DLD1 (cell line): ENCODE data around the gene FKBP7.
"Not testable (repeated sequence)": the region's sequence is repeated elsewhere in the genome, so short reads cannot be mapped to it uniquely, and the experiment has no call there.

Experiments
- in situ Hi-C: cut with HindIII; loops from 2 replicates; pipeline ENCODE4 v1.10.0; 2017; ENCODE audit warnings: low sequenced_read_pairs

The FKBP7 gene, protein sequence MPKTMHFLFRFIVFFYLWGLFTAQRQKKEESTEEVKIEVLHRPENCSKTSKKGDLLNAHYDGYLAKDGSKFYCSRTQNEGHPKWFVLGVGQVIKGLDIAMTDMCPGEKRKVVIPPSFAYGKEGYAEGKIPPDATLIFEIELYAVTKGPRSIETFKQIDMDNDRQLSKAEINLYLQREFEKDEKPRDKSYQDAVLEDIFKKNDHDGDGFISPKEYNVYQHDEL

DNA sequence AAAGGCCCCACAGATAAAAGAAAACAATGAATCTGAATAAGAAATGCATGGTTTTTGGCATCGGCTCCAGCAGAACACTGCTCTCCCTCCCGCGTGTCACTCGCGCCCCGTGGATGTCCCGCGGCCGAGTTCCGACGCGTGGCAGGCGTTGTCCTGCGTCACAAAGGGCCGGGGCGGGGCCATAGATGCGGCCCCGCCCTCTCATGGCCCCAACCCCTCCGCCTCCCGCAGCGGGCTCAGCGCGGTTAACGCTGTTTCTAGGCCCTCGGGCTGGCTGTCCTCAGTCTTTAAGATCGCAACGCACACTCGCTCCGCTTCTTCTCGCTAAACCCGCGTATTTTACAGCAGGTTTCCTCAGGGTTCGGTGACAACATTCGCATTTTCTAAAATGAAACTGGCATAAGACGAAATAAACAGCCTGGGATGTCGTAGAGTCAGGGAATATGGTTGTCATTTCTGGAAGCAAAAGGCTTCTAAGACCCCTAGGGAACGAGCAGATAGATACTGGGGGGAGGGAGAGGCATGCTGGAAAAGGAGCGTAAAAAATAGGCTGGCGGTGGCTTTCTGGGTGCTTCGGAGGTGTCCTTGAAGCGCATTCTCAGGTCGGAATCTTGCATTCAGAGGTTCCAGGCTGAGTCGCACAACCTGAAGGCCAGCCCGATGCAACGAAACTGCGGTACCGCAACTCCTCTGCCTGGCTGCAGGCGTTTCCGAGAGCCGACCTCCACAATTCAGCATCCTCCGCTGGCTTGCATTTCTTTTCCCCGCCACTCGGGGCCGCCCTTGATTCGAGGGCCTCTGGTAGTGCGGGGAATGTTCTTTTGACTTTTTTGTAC lies at the start of gene FKBP7:
FKBP7 (minus strand) TSS at position 162 of the 836 bp plus-strand sequence; CDS start at position 61, 101 bp downstream.
- in situ Hi-C loops, result no loop called here

GRCh38 chr2:178527592-178527991 lies 49.2 kb upstream of the FKBP7 start:
- in situ Hi-C loops, result no loop called here

DNA sequence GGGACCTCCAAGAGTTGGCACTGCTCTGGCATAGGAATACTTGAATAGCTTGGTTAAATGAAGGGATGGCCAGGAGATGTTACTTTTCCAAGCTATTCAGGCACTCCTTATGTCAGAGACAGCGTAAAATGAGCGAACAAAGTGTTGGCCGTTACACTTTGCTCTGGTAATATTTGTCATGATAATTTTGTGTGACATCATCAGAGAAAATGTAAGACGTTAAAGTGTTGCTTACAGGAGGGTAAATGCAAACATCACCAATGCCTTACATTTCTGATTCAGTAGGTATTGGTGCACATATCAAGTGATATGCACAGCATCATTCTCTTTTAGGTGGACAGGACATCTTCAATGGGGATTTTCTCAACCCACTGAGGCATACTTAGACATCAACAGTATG lies 47.9 kb upstream of the FKBP7 start:
- in situ Hi-C loops, result no loop called here

- in situ Hi-C loops, result not testable (repeated sequence)
Observed at GRCh38 chr2:178525460-178525859, 47.1 kb upstream of the FKBP7 start.

- in situ Hi-C loops, result not testable (repeated sequence)
Observed at GRCh38 chr2:178525010-178525409, 46.6 kb upstream of the FKBP7 start.

DNA sequence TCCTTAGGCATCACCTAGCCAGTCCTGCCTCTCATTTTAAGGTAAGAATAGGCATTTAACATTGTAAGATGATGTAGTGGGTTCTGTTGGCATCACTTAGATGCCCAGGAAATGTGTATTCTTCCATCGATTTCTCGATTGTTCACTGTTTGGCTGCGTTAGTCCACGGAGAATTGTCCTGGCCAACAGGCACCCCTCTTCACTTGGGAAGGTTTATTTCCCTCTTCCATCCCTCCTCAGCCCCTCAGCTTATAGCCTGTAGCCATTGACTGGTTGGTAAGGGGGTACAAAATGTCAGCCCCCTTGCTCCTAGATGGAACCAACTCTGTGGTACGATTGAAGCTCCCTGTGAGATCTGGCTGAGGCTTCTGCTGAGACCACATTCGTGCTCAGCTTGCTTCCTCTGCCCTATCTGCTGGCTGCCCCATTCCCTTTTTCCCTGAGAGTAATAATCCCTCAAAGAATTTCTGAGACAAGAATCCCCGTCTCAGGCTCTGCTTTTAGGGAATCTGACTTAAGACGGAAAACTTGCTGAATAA lies 45.3 kb upstream of the FKBP7 start:
- in situ Hi-C loops, result no loop called here

DNA sequence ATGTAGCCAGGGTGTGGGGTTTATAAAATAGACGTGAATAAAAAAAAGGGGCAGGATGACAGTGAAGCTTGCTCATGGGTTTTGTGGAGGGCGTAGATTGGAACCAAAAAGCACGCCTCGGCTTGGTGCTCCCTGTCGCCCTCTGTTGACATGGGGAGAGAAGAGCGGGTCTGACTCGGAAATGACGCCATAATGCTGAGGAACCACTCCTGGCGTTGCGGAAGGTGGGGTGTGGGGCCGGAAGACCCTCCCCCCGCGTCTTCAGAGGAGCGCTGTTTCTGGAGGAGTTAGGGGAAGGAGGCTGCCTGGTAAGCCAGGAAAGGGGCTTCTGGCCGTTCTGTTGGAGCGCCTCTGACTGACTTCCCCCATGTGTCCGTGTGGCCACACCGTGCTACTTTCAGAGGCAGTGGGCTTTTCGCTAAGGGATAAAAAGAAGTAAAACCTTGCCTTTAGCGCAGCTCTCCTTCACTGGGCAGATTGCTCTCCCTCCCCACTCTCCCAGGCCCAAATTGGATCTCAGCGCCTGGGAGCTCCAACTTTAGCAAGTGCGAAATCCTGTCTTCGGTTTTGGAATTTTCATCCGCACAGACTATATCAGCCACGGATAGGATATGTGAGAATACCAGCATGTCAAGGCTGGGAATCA lies 44.7 kb upstream of the FKBP7 start:
- in situ Hi-C loops, result no loop called here

DNA sequence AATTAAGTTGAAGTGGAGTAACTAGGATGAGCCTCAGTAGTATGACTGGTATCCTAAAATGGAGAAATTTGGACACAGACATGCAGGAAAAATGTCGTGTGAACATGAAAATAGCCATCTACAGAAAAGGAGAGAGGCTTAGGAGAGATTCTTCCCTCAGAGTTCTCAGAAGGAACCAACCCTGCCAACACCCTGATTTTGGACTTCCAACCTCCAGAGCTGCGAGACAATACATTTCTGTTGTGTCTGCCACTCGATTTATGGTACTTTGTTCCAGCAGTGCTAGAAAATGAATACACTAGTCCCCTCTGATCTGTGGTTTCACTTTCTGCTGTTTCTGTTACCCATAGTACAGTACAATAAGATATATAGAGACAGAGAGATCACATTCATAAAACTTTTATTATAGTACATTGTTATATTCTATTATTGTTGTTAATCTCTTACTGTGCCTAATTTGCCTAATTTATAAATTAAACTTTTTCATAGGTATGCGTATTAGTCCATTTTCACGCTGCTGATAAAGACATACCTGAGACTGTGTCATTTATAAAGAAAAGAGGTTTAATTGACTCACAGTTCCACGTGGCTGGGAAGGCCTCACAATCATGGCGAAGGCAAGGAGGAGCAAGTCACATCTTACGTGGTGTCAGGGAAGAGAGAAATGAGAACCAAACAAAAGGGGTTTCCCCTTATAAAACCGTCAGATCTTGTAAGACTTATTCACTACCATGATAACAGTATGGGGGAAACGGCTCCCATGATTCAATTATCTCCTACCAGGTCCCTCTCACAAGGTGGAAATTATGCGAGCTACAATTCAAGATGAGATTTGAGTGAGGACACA lies 43.1 kb upstream of the FKBP7 start:
- in situ Hi-C loops, result no loop called here

DNA sequence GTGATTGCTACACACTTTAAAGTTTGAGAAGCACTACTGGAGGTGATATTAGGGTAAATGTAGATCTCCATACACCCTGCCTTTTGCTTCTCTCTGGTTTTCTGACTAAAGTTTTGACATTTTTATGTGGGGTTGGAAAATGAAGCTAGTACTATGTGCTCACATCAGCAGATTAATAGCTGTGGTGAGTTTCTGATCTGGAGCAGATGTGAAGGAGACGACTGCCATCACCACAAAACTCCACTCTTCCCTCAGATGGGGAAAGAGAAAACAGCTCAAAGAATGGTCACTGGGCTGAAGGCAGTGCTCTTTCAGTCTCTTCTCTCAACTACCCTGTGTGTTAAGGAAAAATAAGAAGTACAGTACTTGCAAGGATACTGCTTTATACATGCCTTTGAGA lies 39.1 kb upstream of the FKBP7 start:
- in situ Hi-C loops, result no loop called here

DNA sequence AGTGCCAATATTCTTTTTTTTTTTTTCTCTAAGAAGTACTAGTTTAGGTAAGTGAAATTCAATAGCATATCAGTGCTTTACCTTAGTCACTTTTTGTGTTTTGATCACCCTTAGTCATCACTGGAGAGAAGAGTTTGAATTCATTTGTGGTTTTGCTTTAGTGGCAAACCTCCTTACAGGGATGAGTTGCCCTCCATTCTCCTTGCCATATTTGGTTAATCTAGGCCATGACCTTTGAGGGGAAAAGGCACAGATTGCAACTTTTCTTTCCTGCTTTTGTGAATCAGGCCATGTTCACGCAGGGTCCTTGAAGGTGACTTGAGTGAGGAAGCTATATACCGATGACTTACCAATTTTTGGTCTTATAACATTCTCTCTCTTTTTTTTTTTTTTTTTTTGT lies 36.3 kb upstream of the FKBP7 start:
- in situ Hi-C loops, result no loop called here

DNA sequence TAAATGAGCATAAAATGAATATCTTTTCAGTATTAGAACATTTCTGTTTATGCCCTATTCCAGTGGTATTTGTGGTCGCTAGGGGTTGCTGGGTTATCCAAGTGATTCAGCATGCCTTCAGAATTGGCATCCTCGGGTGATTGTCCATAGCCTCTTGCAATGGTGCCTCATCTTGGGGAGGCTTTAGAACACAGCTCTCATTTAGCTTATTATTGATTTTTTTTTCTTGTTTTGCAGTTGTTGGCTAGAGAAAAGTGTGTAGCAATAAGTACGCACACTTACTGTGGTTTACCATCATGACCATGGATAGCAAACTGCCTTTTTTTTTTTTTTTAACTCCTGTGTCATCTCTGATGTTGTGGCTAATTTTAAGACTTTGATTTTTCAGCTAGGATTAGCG lies 35.5 kb upstream of the FKBP7 start:
- in situ Hi-C loops, result no loop called here

DNA sequence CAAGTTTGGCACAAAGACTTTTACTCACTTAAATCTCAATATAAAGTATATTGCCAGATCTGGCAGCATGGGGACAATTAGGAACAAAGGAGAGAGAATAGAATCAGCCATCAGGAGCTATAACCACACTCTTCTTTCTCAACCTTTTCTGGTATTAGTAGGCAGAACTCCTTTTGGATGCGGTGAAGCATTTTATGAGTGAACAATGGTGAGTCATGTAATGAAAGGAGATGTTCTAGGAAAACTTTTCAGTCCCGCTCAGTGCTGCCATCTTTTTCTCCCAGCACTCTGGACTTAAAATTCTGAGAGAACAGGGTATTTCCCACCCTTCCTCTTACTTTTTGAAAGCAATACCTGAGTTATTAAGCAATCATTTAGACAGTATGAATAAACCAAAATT lies 34.1 kb upstream of the FKBP7 start:
- in situ Hi-C loops, result no loop called here

DNA sequence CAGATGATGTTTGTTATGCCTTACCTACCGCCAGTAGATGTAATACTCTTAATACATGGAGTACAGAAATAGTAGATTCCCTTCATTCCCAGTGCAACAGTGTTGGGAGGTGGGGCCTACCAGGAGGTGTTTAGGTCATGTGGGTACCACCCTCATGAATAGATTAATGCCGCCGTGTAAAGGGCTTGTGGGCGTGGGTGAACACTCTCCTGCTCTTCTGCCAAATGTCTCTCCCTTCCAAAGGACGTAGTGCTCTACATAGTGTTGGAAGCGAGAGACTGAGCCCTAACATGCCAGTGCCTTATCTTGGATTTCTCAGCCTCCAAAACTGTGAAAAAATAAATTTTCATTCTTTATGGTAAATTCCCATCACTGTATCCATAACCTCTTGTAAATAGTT lies 32.0 kb upstream of the FKBP7 start:
- in situ Hi-C loops, result no loop called here

DNA sequence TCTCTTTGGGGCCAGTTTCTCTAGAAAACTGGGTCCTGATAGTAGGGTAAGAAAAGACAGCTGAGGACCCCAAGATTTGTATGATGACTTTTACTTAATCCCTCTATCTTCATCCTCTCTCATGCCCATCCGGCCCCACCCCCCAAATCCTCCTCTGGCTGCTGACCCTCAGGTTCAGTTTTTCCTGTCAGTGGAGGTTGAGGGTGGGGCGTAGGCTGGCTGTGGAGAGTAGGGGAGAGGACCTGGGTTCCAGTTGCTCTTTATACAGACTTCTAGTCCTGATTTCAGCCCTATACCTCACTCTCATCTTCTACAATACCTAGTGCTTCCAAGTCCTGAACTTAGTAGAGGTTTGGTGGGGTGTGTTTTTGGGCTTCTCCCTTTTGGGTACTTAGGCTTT lies 30.2 kb upstream of the FKBP7 start:
- in situ Hi-C loops, result no loop called here

DNA sequence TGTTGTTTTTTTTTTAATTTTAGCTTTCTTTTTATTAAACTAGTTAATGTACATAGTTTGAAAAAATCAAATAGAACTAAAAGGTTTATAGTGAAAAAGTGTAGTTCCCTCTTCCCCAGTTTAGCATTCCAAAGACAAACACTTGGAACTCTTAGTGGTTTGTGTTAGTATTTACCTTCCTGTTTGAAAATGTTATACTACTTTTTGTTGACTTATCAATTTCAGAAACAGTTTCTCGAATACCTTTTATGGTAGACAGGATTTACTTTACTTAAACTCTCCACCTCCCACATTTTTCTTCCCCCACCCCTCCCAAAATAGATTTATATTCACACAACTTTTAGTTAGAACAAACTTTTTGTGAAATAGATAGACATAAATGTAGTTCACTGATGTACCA lies 28.5 kb upstream of the FKBP7 start:
- in situ Hi-C loops, result no loop called here

DNA sequence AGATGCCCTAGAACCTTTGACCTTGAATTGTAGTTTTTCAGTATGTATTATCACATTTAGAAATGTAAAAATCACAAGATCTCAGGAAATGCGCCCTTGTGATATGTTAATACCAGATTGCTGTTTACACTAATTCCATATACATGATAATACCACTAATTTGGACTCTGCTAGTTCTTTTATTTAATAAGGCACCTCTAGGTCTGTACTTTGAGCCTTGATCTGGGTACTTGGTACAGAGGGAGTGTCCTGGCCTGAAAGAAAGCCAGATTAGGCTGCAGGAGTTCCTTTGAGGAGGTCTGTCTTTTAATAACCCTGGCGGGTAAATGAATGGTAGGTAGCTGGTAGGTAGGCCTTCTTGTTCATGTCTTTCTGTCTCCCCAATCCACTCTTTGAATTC lies 28.1 kb upstream of the FKBP7 start:
- in situ Hi-C loops, result no loop called here

- in situ Hi-C loops, result no loop called here
Observed at GRCh38 chr2:178506101-178506500, 27.7 kb upstream of the FKBP7 start.

GRCh38 chr2:178502751-178503150 lies 24.4 kb upstream of the FKBP7 start:
- in situ Hi-C loops, result no loop called here

DNA sequence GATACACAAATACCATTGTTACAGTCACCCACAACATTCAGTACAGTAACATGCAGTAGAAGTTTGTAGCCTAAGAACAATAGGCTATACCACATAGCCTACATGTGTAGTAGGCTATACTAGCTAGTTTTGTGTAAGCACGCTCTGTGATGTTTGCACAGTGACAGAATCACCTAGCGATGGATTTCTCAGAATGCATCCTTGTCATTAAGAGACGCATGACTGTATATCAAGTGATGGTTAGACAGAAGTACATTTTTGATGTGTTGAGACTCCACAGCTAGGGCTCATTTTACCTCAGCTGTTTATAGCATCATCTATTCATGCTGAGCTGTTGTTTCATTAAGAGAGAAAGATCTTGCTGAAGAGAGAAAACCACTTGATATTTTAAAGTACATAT lies 21.2 kb upstream of the FKBP7 start:
- in situ Hi-C loops, result no loop called here

DNA sequence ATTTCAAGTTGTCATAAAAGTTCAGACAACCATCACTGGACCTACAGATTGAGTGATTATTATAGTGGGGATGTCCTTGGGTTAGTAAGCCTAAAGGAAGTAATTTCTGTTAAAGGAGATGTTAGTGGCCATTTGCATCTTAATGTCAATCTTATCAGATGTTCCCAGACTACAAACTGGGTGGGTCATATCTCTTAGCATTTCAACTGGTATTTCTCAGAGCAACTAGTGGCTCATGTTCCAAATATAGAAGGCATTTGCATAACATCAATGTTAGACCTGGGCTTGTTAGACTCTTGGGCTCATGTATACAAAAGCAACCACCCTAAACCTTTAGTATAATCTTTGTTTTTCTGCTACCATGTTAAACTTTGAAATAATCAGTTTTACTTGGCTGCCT lies 19.7 kb upstream of the FKBP7 start:
- in situ Hi-C loops, result no loop called here

DNA sequence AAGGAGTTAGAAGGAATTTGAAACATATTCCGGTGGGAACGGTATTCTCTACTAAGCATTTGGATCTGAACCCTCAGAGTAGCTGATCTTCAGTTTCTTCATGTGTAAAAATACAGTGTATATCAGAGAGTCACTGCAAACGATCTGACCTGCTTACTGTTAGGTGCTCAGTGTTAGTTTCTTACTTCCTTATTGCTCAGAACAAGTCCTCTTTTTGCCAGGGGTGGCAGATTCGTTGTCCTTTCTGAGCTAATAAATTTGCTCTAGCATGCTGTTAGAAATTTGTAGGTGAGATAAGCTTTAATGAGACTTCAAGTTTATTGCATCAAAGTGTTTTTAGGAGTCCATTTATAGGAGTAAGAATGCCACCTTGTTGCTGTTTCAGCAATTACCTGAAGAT lies 17.6 kb upstream of the FKBP7 start:
- in situ Hi-C loops, result no loop called here
